NCI-H146 (cell line): ENCODE measurements around the gene RAB27A.
"Not testable (repeated sequence)": the region's sequence is repeated elsewhere in the genome, so short reads cannot be mapped to it uniquely, and the experiment has no call there.

Experiments used
- DNase-seq: peaks from one replicate; lab custom pipeline; 2025; lab: John Stamatoyannopoulos, UW

RAB27A gene

GRCh38 chr15:55281517-55282228, 7.9 kb downstream of the RAB27A start:
- no peak for DNase-seq

DNA sequence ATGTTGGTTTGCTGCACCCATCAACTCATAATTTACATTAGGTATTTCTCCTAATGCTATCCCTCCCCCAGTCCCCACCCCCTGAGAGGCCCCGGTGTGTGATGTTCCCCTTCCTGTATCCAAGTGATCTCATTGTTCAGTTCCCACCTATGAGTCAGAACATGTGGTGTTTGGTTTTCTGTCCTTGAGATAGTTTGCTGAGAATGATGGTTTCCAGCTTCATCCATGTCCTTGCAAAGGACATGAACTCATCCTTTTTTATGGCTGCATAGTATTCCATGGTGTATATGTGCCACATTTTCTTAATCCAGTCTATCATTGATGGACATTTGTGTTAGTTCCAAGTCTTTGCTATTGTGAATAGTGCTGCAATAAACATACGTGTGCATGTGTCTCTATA, 9.0 kb downstream of the RAB27A start:
- not testable (repeated sequence) for DNase-seq

- no peak for DNase-seq
Observed at GRCh38 chr15:55279746-55280351, 9.8 kb downstream of the RAB27A start.

DNA sequence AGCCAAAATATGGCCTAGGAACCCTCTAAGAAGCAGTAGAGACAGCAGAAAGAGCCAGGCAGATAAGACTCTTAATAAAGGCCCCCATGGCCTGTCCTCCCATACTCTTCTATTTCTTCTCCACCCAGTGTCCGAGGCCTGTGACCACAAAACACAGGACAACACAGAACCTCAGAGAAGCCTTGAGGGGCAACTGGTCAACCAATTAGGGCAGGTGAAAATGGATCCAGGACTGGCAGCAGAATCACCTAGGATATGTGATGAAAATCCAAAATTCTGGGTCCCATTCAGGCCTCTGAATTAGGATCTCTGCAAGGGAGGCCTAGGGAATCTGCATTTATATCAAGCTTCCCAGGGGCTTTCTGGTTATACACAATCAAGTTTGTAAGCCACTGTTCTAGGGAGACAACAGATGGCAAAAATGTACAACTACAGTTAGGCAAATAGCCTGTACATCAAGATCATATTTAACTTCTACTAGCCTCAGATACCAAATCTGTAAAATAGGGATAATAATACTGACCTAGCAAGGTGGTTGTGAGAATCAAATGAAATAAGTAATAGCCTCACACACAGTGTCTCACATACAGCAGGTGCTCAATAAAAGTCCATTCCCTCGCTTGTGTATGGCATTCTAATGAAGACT, 10.4 kb downstream of the RAB27A start:
- DNase-seq = no peak

GRCh38 chr15:55277715-55278114, 11.9 kb downstream of the RAB27A start:
- no peak for DNase-seq

DNA sequence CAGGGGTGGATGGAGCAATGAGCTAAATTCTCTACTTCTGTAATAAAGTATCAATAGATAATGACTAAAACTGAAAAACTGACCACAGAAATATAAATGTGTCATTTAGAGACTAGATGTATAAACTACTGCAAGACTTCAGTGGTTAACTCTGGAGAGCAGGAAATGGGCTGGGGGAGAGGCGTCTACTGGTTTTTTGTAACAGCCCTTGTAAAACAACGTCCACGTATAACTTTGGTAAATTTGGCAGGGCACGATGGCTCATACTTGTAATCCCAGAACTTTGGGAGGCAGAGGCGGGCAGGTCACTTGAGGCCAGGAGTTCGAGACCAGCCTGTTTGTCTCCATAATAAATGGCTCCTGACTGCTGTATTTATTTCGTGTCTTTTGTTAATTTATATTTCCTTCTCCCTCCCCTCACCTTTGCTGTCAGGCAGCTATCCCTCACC, 12.5 kb downstream of the RAB27A start:
- DNase-seq = no peak

GRCh38 chr15:55276324-55276723, 13.3 kb downstream of the RAB27A start:
- DNase-seq = no peak

DNA sequence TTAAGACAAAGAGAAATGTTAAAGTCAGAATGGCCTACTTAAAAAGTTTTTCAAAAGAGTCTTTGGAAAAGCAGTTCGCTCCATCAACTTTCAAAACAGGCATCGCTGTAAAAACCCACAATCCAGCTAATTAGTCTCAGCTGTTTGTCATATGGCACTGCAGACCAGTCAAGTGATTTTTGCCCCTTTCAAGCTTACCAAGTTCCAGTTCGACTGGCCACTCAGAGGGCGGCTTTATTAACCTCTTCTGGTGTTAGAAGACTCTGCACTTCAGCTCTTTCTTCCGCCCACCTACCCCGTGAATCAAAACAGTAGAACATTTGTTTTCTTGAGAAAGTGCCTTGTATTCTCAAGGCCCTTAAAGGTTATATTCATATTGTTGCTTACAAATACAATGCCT, 19.3 kb downstream of the RAB27A start:
- no peak for DNase-seq

DNA sequence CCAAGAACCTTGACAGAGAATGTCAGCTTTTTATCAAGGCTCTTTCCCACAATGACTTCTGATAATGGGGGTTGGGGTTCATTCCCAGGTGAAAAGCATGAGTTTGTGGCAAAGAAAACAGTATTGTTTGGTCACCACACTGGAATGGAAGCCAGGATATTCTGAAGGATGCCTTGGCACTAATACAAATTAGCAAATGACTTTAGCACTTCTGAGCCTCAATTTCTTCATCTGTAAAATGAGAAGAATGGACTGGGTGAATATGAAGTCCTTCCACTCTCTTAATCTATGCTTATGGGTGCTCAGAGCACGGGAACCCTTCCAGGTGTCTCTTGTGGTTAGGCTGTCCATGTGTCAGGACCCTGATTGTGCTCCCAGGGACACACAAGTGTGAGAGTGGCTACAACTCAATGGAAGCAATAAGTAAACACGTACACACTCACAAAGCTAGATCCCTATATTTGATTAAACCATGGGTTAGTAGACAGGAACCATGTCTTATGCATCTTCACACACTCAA, 21.4 kb downstream of the RAB27A start:
- DNase-seq = no peak

GRCh38 chr15:55267401-55268175, 22.0 kb downstream of the RAB27A start:
- peak; percentile 1 for DNase-seq

- no peak for DNase-seq
Observed at GRCh38 chr15:55266547-55266946, 23.1 kb downstream of the RAB27A start.

DNA sequence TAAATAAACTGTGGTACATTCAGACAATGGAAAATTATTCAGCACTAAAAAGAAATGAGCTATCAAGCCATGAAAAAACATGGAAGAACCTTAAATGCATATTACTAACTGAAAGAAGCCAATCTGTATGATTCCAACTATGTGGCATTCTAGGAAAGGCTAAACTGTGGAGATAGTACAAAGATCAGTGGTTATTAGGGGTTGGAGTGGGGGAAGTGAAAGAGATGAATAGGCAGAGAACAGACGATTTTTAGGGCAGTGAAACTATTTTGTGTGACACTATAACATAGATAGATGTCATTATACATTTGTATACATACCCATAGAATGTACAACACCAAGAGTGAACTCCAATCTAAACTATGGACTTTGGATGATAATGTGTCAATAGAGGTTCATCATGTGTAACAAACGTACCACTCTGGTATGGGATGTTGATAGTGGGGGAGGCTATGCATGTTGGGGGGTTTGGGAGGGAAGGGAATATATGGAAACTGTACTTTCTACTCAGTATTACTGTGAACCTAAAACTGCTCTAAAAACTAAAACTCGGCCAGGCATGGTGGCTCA, 29.0 kb downstream of the RAB27A start:
- DNase-seq = no peak

DNA sequence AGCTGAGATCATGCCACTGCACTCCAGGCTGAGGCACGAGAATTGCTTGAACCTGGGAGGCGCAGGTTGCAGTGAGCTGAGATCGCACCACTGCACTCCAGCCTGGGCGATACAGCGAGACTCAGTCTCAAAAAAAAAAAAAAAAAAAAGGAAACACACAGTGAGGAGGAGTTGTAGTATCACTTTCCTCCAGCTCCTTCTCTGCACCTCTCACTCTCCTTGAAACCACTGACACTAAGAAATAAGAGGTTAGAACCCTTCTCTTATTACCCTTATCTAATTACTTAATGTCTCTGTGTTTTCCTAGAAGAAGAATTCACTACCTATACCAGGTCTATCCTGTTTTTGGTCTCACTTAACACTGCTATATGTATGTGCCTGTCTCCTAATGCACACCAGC, 31.7 kb downstream of the RAB27A start:
- no peak for DNase-seq

DNA sequence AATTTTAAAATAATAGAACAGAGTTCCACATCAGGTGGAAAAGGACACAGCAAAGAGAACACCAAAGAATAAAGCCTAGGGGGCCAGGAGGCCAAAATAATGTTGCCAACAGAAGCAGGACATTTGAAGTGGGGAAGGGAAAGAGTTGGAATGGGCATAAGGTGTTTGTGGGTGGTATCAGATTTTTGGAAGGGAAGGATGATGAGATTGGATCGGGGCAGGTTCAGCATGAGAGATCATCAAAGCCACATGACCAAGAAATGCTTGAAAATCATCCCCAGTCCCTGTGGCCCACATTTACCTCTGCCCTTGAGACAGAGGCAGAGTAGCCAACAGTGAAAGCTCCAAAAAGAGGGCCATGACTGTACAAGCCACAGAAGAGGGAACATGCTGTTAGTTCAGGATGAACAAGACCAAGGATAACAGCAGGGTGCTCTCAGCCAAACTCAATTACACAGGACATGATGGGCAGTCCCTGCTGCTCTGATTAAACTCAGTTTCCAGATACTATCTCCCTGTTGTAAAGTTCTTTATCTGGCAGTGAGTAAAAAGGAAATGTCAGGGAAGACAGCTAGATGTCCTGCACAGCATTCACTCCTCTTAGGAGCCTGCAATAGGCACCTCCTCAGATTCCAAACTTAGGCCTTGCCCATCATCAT, 32.5 kb downstream of the RAB27A start:
- no peak for DNase-seq

GRCh38 chr15:55256281-55257011, 33.2 kb downstream of the RAB27A start:
- no peak for DNase-seq

DNA sequence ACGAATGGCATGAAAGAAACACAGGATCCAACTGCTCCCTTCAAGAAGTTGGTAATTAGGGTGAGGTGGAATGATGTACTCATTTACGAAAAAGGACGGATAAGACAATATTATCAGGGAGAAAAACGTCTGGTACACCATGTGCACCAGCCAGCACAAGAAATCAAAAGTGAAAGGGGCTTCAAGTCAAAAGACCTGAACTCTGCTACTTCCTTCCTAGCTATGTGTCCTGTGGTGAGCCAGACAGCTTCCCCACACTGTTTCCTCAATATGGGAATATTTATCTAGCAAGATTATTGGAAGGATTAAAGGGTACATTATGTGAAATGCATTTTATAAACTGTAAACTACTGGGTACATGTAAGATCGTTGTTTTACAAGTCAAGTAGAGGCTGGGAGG, 33.9 kb downstream of the RAB27A start:
- DNase-seq = no peak

- no peak for DNase-seq
Observed at GRCh38 chr15:55254916-55255679, 34.5 kb downstream of the RAB27A start.

DNA sequence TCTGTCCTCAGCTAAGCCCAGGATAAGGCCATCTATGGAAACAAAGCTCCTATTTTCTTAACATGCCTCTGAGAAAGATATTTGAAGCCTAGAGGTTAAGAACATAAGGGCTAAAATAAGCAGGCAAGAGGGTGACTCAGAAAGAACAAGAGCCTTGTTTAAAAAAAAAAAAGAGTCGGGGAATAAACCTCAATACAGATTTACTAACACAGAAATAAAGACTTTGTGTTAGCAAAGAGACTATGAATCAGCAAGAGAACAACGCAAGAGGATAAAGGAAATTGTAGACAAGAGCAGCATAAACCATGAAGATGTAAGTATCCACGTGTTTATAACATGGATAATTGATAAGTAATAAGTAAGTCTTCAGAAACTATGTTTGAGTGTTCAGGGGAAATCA, 36.0 kb downstream of the RAB27A start:
- no peak for DNase-seq

- not testable (repeated sequence) for DNase-seq
Observed at GRCh38 chr15:55252201-55252600, 37.4 kb downstream of the RAB27A start.

DNA sequence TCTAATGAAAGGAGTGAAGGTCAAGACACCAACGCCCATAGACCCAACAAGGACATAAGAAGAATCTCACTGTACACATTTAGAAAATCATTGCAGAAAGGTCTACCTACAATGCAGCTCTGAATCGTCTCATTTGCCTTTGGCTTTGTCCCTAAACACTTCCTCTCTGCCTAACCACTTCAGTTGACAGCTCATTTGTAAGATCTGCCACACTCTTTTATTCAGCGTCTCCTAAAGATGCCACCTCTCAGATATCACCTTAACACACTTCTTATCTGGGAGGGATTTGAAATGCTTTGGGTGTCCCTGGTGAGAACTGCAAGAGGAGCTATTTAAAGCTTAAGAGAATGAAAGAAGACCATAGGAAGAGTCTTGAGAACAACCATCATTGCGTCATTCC, 38.7 kb downstream of the RAB27A start:
- DNase-seq = no peak
